GM12878 (cell line): ENCODE measurements around the gene RASIP1.

Experiments
- BCL3 ChIP-seq: IDR thresholded peaks from 2 replicates; pipeline ENCODE4 v1.6.1; 2011; ENCODE audit warnings: borderline replicate concordance, low read depth, mild to moderate bottlenecking, moderate library complexity, low read length; ENCODE audit not compliant: insufficient read depth, poor library complexity, severe bottlenecking
- CBX5 ChIP-seq: sonication (generic); IDR thresholded peaks from 2 replicates; pipeline ENCODE4 v1.6.1; 2016; ENCODE audit warnings: low read depth, moderate library complexity, mild to moderate bottlenecking, inconsistent platforms
- CHD4 ChIP-seq: fragments of 200-600 bp; sonication (generic); IDR thresholded peaks from 2 replicates; pipeline ENCODE4 v1.6.1; 2016; ENCODE audit warnings: mild to moderate bottlenecking
- EP300 ChIP-seq, 2 experiments: fragments of 150-350 bp in 1 of 2; IDR thresholded peaks; 2 replicates each; pipeline ENCODE4 v1.6.1; 2011 to 2012; ENCODE audit warnings: low read depth in 2 of 2, low read length in 2 of 2, borderline replicate concordance in 1 of 2, improper control_type of control experiment in 1 of 2, inconsistent platforms in 1 of 2; ENCODE audit not compliant: control insufficient read depth in 1 of 2
- EZH2 ChIP-seq: IDR thresholded peaks from 2 replicates; pipeline ENCODE4 v1.6.1; 2012; ENCODE audit warnings: low read depth, mild to moderate bottlenecking, control low read depth, inconsistent platforms, low read length, borderline replicate concordance; ENCODE audit not compliant: control insufficient read depth
- MTA2 ChIP-seq: fragments of 450-650 bp; IDR thresholded peaks from 2 replicates; pipeline ENCODE4 v1.6.1; 2016; ENCODE audit warnings: low read depth, mild to moderate bottlenecking, moderate library complexity
- POLR2A ChIP-seq: IDR thresholded peaks from 2 replicates; pipeline ENCODE4 v1.6.1; 2011; ENCODE audit warnings: low read depth, mild to moderate bottlenecking, low read length
- RELA ChIP-seq: fragments of 450-650 bp; IDR thresholded peaks from 2 replicates; pipeline ENCODE4 v1.8.0; 2014; ENCODE audit warnings: borderline replicate concordance; ENCODE audit not compliant: partially characterized antibody
- ZBTB40 ChIP-seq: fragments of 450-650 bp; IDR thresholded peaks from 2 replicates; pipeline ENCODE4 v1.6.1; 2016; ENCODE audit warnings: mild to moderate bottlenecking, moderate library complexity, borderline replicate concordance
- ZZZ3 ChIP-seq: IDR thresholded peaks from 2 replicates; pipeline ENCODE4 v1.6.1; 2011; ENCODE audit warnings: low read depth; ENCODE audit not compliant: control insufficient read depth, insufficient read length
- TF ChIP-seq, protein P1 (sequence below), 3 experiments: IDR thresholded peaks in 2 of 3; conservative IDR thresholded peaks in 1 of 3; 2 replicates each; pipeline ENCODE4 v1.5.1; 2011; ENCODE audit warnings: low read depth in 3 of 3, low read length in 3 of 3, mild to moderate bottlenecking in 3 of 3, control low read depth in 2 of 3, moderate library complexity in 2 of 3, inconsistent platforms in 1 of 3, mixed read lengths in 1 of 3; ENCODE audit not compliant: control insufficient read depth in 2 of 3, insufficient read depth in 1 of 3; ENCODE audit errors: extremely low read depth in 1 of 3
- TF ChIP-seq, protein P2 (sequence below): IDR thresholded peaks from 2 replicates; pipeline ENCODE4 v1.6.1; 2012; ENCODE audit warnings: low read depth, low read length, improper control_type of control experiment
- TF ChIP-seq, protein P3 (sequence below): IDR thresholded peaks from 2 replicates; pipeline ENCODE4 v1.6.1; 2011; ENCODE audit warnings: low read depth, low read length, improper control_type of control experiment, borderline replicate concordance

GRCh38 chr19:48750771-48751504 is 10.5 kb upstream of the RASIP1 start:
- TF ChIP-seq, protein P1, sequence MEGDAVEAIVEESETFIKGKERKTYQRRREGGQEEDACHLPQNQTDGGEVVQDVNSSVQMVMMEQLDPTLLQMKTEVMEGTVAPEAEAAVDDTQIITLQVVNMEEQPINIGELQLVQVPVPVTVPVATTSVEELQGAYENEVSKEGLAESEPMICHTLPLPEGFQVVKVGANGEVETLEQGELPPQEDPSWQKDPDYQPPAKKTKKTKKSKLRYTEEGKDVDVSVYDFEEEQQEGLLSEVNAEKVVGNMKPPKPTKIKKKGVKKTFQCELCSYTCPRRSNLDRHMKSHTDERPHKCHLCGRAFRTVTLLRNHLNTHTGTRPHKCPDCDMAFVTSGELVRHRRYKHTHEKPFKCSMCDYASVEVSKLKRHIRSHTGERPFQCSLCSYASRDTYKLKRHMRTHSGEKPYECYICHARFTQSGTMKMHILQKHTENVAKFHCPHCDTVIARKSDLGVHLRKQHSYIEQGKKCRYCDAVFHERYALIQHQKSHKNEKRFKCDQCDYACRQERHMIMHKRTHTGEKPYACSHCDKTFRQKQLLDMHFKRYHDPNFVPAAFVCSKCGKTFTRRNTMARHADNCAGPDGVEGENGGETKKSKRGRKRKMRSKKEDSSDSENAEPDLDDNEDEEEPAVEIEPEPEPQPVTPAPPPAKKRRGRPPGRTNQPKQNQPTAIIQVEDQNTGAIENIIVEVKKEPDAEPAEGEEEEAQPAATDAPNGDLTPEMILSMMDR (IDR thresholded peaks at IDR 0.05 in 2 of 3, conservative IDR thresholded peaks at IDR 0.05 in 1 of 3; ENCODE audit: control insufficient read depth in 2 of 3, extremely low read depth in 1 of 3, insufficient read depth in 1 of 3, low read depth in 3 of 3, low read length in 3 of 3), result no peak
- TF ChIP-seq, protein P2, sequence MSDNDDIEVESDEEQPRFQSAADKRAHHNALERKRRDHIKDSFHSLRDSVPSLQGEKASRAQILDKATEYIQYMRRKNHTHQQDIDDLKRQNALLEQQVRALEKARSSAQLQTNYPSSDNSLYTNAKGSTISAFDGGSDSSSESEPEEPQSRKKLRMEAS, result no peak
- TF ChIP-seq ZZZ3 (no peak), EP300 (IDR thresholded peaks at IDR 0.05; ENCODE audit: borderline replicate concordance in 1 of 2, control insufficient read depth in 1 of 2, low read depth in 2 of 2, low read length in 2 of 2) (no peak), MTA2 (no peak), EZH2 (no peak), ZBTB40 (no peak), CHD4 (no peak), CBX5 (no peak), RELA (no peak), BCL3 (no peak), POLR2A (no peak)
- TF ChIP-seq, protein P3, sequence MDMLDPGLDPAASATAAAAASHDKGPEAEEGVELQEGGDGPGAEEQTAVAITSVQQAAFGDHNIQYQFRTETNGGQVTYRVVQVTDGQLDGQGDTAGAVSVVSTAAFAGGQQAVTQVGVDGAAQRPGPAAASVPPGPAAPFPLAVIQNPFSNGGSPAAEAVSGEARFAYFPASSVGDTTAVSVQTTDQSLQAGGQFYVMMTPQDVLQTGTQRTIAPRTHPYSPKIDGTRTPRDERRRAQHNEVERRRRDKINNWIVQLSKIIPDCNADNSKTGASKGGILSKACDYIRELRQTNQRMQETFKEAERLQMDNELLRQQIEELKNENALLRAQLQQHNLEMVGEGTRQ, result no peak
